Measurements from ENCODE around the gene ADRA2B.

ADRA2B gene

DNA sequence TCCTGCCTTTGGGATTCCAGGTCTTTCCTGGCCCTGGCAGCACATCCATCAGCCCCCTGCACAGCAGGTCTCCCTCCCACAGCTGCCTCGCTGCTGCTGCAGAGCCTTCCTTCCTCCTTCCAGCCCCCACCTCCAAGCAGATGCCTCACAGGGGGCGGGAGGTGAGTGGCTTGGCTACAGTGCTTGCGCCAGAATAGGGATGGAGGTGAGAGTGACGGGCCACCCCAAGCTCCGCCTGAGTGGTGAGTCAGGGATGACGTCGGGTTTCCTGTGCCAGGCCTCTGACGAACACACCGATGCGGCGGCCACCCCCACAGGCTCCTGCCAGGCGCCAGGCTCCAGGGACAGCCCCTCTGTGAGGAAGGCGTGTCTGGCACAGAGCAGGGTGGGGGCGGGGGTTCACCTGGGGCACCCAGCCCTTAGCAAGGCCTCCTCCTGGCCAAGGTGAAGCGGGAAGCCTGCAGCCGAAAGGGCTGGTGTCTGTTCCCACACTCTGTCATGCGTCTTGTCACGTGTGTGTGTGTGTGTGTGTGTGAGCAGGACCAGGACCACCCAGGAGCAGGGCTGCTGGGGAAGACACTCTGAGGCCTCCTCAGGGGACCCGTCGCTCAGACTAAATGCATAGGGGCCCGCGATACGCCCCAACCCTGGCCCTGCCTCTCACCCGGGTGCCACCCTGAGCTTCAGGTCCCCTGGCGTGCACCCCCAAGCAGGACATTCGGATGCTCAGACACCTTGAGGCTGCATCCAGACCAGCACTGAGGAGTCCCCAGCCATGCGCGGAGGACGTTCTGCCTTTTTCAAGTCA, 32.2 kb upstream of the ADRA2B start:
- TF ChIP-seq, protein P1, sequence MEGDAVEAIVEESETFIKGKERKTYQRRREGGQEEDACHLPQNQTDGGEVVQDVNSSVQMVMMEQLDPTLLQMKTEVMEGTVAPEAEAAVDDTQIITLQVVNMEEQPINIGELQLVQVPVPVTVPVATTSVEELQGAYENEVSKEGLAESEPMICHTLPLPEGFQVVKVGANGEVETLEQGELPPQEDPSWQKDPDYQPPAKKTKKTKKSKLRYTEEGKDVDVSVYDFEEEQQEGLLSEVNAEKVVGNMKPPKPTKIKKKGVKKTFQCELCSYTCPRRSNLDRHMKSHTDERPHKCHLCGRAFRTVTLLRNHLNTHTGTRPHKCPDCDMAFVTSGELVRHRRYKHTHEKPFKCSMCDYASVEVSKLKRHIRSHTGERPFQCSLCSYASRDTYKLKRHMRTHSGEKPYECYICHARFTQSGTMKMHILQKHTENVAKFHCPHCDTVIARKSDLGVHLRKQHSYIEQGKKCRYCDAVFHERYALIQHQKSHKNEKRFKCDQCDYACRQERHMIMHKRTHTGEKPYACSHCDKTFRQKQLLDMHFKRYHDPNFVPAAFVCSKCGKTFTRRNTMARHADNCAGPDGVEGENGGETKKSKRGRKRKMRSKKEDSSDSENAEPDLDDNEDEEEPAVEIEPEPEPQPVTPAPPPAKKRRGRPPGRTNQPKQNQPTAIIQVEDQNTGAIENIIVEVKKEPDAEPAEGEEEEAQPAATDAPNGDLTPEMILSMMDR (IDR thresholded peaks at IDR 0.05; ENCODE audit: low read depth, low read length) = no peak
- DNase-seq (ENCODE audit: low read depth in 2 of 2) = peak; percentile 89 to 93
- H3K4me3 ChIP-seq (replicated peaks in 1 of 2; ENCODE audit: low read depth in 2 of 2, low read length in 2 of 2) = no peak overlapping the region

DNA sequence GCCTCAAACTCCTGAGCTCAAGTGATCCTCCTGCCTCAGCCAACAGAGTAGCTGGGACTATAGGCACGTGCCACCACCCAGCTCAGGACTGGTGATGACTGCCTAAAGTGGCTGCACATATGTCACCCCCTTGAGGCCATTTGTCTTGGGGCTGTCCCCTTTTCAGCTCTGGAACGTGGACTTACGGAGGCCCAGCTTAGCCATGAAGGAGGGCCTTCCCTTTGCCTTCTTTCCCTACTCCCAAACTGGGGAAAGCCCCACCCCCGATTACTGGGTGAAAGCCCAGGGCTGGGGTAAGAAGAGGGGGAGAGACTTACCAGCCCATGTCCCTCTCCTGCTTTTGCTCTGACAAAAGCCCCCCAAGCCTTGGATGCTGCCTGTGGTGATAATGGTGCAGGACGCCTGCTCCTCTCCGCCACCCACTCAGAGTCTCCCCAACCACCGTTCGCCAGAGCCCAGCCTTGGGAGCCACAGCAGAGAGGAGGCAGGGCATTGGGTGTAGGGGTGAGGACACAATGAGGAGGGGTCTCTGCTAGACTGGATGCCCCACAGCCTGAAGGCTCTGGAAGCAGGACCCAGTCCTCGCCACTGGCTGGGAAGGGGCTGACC, 31.3 kb upstream of the ADRA2B start:
- TF ChIP-seq, protein P1 (IDR thresholded peaks at IDR 0.05; ENCODE audit: low read depth, low read length) = no peak

DNA sequence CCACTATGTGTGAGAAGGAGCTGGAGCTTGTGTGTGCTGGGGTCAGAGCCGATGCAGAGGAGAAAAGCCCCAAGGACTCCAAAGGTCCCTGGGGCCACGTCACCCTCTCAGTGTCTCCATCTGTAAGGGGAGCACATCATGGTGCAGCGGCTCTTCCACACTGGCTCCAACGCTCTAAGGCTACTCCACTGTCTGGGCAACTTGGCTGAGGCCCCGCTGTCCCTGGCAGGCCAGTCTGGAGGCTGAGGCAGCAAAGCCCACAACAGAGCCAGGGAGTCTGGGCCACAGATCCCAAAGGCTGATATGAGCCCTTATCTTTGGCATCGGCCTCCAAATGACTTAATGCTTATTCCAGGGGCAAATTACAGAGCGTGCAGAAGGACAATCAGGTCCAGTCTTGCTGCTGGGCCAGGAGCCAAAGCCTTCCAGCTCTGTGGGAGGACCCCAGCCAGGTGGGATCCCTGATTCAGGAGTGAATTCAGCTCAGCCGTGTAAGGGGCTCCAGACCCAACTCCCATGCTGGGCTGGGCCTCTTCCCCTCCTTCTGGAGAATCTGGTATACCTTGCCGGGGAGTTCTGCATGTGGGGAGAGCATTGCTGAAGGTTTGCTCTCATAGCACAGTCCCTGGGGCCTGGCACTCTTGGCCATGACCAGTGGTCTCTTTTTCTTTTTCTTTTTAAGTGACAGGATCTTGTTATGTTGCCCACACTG, 30.7 kb upstream of the ADRA2B start:
- no peak for DNase-seq (ENCODE audit: low read depth in 2 of 2)
- no peak overlapping the region for H3K4me3 ChIP-seq (replicated peaks in 1 of 2; ENCODE audit: low read depth in 2 of 2, low read length in 2 of 2)
- TF ChIP-seq, protein P1 (IDR thresholded peaks at IDR 0.05; ENCODE audit: low read depth, low read length) = no peak

More for the DNA sequence above, 31.3 kb upstream of the ADRA2B start:
- no peak for DNase-seq (ENCODE audit: low read depth in 2 of 2)
- no peak overlapping the region for H3K4me3 ChIP-seq (replicated peaks in 1 of 2; ENCODE audit: low read depth in 2 of 2, low read length in 2 of 2)

DNA sequence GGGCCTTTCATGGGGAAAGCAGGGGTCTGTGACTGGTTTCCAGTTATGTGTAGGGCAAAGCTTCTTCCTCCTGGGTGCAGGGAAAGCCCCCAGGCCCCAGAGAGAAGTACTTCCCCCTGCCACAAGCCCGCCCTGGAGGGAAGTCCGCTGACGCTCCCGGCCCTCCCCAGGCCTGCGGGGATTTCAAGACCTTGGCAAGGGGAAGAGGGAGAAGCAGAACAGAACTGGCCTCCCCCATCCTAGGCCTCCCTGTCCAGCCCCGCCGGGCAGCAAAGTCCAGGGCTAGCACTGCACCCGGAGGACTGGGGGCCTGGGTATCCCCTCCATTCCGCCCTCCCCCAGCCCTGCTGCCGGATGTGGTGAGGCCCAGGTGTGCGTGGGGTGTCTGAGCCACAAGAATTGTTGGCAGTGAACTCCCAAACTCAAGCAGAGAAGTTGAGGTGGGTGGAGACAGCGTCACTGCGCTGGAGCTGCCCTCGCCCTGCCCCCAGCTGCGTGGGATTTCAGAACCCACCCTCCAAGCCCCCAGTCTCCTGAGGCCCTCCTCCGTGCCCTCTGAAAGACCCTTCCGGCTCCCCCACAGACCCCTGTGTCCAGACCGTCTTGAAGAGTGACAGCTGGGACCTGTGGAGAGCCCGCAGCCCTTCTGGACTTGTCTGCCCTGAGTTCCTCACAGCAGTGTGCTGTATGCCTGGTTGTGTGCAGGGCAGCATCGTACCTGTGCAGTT, 29.9 kb upstream of the ADRA2B start:
- H3K4me3 ChIP-seq (replicated peaks in 1 of 2; ENCODE audit: low read depth in 2 of 2, low read length in 2 of 2) = no peak overlapping the region
- DNase-seq (ENCODE audit: low read depth in 2 of 2) = peak in 1 of 2 donors; percentile 41
- TF ChIP-seq, protein P1 (IDR thresholded peaks at IDR 0.05; ENCODE audit: low read depth, low read length) = no peak

DNA sequence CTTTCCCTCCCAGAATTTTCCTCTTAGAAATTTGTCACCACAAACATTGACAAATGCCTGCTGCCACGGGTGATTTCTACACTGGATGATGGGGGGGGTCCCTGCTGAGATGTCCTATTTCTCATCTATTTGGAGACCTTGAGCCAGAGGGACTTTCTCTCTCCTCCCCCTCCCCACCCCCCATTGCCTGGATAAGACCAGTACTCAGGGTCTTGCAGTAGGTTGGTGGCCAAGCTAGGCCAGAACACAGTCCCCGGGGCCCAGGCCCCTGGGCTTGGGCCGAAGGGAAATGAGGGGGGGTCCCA, 29.4 kb upstream of the ADRA2B start:
- TF ChIP-seq, protein P1 (IDR thresholded peaks at IDR 0.05; ENCODE audit: low read depth, low read length) = no peak
- no peak overlapping the region for H3K4me3 ChIP-seq (replicated peaks in 1 of 2; ENCODE audit: low read depth in 2 of 2, low read length in 2 of 2)
- no peak for DNase-seq (ENCODE audit: low read depth in 2 of 2)

DNA sequence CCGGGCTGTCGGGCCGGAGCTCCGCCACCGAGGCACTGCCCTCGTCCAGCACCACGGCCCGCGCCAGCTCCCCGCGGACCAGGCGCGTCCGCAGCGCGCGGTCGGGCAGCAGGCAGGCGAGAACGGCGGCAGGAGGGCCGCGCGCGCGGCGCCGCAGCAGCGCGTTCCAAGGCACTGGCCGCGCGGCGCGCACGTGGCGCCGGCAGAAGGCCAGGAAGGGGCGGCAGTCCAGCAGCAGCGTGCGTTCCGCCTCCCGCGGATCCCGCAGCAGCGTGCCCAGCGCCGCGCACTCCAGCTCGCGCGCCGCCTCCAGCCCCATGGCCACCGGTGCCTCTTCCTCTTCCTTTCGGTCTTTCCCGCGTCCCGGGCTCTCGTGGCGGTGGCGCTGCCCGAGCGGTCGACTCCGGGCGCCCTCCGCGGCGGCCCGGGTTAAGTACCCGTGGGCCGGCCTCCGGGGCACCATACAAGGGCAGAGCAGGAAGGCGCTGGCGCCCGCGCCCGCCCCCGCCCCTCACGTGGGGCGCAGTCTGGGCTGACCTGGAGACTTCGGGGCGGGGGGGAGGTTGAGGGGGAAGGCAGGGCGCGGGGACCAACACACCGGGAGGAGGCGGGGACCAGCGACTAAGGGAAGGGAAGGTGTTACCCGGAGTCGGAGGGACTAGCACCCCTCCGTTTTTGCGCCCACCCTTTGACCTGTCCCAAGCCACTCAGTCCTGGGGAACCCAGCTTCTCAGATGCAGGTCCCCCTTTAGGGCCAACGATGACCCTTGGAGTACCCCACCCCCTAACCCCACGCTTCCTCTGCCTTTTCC, 28.9 kb upstream of the ADRA2B start, which contains the start of gene DUSP2:
TSS of gene DUSP2 (minus strand) at position 405 of the 812 bp plus-strand sequence. CDS start at position 319, 86 bp downstream.
- TF ChIP-seq, protein P1 (IDR thresholded peaks at IDR 0.05; ENCODE audit: low read depth, low read length) = no peak
- peak; percentile 48 to 78 for DNase-seq (ENCODE audit: low read depth in 2 of 2)
- peak within 1 kb of the TSS; percentile 51 to 52 for H3K4me3 ChIP-seq (replicated peaks in 1 of 2; ENCODE audit: low read depth in 2 of 2, low read length in 2 of 2)

Data from cardiac fibroblast (primary cell).